SW480 (cell line): ENCODE results near the gene TLE2.
"Not testable (repeated sequence)": the region's sequence is repeated elsewhere in the genome, so short reads cannot be mapped to it uniquely, and the experiment has no call there.

Source experiments
- DNase-seq: peaks from one replicate; pipeline ENCODE4 v3.0.0-alpha.2; 2016; ENCODE audit warnings: low spot score

TLE2 gene

GRCh38 chr19:2982983-2983350, 46.1 kb downstream of the TLE2 start:
- no peak for DNase-seq

DNA sequence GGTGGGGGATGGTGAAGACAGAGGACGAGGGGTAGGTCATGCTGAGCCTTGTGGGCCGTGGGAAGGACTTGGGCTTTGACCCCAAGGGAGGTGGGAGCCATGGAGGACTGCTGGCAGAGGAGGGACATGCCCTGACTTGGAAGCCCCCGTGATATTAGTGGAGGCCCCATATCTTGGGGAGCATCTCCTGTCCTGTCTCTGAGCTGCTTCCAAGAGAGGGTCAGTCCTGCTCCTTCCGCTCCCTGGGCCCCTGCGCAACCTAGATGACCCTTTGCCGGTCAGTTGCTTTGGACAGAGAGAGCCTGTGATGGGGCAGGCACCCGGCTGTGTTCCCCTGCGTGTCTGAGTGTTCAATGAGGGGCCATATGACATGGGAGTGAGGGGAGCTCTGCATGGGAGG, 46.5 kb downstream of the TLE2 start:
- no peak for DNase-seq

DNA sequence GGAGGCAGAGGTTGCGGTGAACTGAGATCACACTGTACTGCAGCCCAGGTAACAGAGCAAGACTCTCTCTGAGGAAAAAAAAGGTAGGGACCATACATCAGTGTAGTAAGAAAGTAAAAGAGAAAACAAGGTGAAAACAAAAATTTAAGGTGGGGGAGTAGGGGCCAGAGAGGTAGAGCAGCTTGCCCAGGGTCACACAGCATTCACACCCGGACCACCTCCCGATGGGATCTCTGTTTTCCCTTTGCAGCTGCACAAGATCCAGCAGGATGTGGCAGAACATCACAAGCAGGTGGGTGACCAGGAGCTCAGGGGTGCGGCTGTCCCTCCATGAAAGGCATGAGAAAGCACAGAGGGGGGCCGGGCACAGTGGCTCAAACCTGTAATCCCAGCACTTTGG, 47.2 kb downstream of the TLE2 start:
- no peak for DNase-seq

GRCh38 chr19:2978772-2979171, 50.3 kb downstream of the TLE2 start:
- no peak for DNase-seq

- no peak for DNase-seq
These were observed 50.8 kb downstream of the TLE2 start for GRCh38 chr19:2978166-2978767.

- no peak for DNase-seq
These were observed 51.3 kb downstream of the TLE2 start for GRCh38 chr19:2977746-2978138.

- DNase-seq, result peak; percentile 88
These were observed 51.9 kb downstream of the TLE2 start, which contains the start of gene TLE6 for GRCh38 chr19:2977001-2977745. Gene TLE6 (plus strand): TSS chr19:2977564. CDS start chr19:2978234, 670 bp downstream.

DNA sequence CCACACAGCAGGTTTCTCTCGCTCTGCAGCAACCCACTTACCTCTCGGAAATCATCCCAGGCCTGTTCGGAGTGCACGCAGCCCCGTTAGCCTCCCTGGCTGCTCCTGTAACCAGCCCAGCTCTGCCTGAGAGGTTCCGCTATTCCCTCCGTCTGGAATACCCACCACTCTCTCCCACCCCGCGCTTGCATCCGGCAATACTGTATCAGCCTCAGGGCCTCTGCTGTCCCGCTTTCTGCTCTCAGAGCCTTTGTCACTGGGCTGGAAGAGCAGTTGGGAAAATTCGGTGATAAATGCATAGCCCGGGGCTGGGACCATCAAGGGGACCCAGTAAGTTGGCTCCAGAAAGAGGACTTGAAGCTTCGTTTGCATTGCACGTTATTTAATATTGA, 52.5 kb downstream of the TLE2 start:
- DNase-seq, result no peak

DNA sequence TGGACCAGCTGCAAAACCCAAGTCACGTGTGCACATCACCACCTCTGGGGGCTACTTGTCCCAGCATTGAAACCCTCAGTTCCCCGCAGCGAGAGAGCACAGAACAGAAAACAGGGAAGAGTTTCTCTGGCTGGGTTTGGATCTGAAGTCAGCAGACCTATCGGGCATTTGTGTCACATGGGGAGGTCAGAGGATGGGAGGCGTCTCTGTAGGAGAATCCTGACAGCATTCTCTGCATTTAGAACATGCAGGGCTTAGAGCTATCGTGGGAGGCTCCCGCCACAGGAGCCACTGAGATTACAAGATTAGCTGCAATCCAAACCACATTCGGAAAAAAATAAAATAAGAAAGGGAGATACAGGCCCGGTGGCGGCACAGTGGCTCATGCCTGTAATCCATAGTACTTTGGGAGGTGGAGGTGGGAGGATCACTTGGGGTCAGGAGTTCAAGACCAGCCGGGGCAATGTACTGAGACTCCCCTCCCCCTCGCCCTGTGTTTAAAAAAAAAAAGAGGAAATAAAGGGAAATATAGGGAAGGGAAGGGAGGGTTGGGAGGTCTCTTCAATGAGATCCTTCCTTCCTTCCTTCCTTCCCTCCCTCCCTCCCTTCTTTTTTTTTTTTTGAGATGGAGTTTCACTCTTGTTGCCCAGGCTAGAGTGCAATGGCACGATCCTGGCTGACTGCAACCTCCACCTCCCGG, 54.6 kb downstream of the TLE2 start:
- DNase-seq, result no peak

- DNase-seq, result no peak
These were observed 55.9 kb downstream of the TLE2 start for GRCh38 chr19:2973229-2973628.

DNA sequence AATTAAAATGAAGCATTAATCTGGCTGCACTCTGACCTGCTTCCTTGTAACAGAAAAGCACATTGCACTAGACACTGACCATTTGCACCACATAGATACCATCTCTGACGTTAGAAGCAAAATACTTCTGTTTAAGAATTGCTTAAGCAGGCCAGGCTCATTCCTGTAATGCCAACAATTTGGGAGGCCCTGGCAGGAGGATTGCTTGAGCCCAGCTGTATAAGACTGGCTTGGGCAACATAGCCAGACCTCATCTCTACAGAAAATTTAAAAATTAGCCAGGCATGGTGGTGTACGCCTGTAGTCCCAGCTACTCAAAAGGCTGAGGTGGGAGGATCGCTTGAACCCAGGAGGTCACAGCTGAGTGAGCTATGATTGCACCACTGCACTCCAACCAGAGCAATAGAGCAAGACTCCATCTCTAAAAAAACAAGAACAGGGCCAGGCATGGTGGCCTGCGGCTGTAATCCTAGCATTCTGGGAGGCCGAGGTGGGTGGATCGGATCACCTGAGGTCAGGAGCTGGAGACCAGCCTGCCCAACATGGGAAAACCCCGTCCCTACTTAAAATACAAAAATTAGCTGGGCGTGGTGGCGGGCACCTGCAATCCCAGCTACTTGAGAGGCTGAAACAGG, 58.8 kb downstream of the TLE2 start:
- no peak for DNase-seq

- DNase-seq, result no peak
These were observed 60.0 kb downstream of the TLE2 start for GRCh38 chr19:2969104-2969504.

GRCh38 chr19:2967972-2968371, 61.1 kb downstream of the TLE2 start:
- DNase-seq, result no peak

GRCh38 chr19:2964874-2965273, 64.2 kb downstream of the TLE2 start:
- no peak for DNase-seq

DNA sequence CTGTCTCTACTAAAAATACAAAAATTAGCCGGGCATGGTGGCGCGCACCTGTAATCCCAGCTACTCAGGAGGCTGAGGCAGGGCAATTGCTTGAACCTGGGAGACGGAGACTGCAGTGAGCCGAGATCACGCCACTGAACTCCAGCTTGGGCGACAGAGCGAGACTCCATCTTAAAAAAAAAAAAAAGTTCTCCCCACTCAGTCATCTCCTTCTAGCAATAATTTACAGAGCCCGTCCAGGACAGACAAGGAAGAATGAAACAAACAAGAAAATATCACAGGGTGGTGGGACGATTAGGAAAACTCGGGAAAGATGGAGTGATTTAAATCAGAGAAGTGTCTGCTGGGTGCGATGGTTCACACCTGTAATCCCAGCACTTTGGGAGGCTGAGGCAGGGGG, 65.4 kb downstream of the TLE2 start:
- not testable (repeated sequence) for DNase-seq

DNA sequence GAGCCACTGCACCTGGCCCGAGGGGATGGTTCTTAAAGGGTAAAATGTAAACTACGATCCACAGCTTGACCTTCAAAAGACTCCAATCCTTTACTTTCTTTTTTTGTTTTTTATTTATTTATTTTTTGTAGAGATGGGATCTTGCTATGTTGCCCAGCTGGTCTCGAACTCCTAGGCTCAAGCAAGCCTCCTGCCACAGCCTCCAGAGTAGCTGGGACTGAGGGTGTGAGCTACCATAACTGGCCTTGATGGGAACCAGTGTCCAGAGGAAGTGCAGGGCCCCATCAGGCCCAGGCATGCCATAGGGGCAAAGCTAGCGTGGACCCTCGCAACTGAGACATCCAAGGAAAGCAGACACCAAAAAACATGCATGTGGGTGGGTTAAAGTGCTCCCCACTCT, 66.0 kb downstream of the TLE2 start:
- no peak for DNase-seq

GRCh38 chr19:2962018-2962670, 66.9 kb downstream of the TLE2 start:
- peak; percentile 39 for DNase-seq

GRCh38 chr19:2960120-2960519, 69.0 kb downstream of the TLE2 start:
- DNase-seq, result no peak

DNA sequence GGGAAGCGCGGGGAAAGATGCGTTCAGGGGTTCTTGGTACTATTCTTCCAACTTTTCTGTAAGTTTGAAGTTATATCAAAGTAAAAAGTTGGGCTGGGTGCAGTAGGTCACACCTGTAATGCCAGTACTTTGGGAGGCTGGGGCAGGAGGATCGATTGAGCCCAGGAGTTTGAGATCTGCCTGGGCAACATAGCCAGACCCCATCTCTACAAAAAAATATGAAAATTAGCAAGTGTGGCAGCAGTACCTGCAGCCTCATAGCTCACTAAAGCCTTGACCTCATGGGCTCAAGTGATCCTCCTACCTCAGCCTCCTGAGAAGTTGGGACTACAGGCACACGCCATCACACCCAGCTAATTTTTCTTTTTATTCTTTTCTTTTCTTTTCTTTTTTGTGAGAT, 71.9 kb downstream of the TLE2 start:
- no peak for DNase-seq

GRCh38 chr19:2952953-2953481, 76.1 kb downstream of the TLE2 start:
- no peak for DNase-seq

GRCh38 chr19:2950286-2951124, 78.6 kb downstream of the TLE2 start:
- peak; percentile 95 for DNase-seq
